Activated naive CD4-positive, alpha-beta T cell treated with anti-CD3 and anti-CD28 coated beads for 36 hours (primary cell): ENCODE data around the gene LZTR1. TPM values are rescaled to one million over a fixed set of nuclear protein-coding genes. Genes with fewer than 3 reads are reported as not detected.
A peak's percentile ranks its signal among the peaks of the same experiment; 100 is the strongest.
"Not testable (repeated sequence)": the region's sequence is repeated elsewhere in the genome, so short reads cannot be mapped to it uniquely, and the experiment has no call there.

ENCODE experiments used
- CTCF ChIA-PET: fragments of 350-600 bp; sonication (Branson Sonifier 250); formaldehyde crosslinking; loops from one replicate; lab custom pipeline; 2021; ENCODE audit warnings: antibody characterized with exemption; lab: Charles Lee
- DNase-seq: peaks from one replicate; pipeline ENCODE4 v3.0.0-alpha.2; 2020
- H3K27ac Mint-ChIP-seq: one replicate; pipeline ENCODE4 v1.8.0; 2021; ENCODE audit warnings: mild to moderate bottlenecking, mixed read lengths
- H3K27me3 Mint-ChIP-seq: one replicate; pipeline ENCODE4 v1.8.0; 2021; ENCODE audit warnings: low read depth, mixed read lengths
- H3K36me3 Mint-ChIP-seq: one replicate; pipeline ENCODE4 v1.8.0; 2021; ENCODE audit warnings: low read depth, mixed read lengths
- H3K4me1 Mint-ChIP-seq: one replicate; pipeline ENCODE4 v1.8.0; 2021; ENCODE audit warnings: low read depth, mixed read lengths
- H3K4me3 Mint-ChIP-seq: one replicate; pipeline ENCODE4 v1.8.0; 2021; ENCODE audit warnings: mild to moderate bottlenecking, moderate library complexity, mixed read lengths
- H3K9me3 Mint-ChIP-seq: one replicate; pipeline ENCODE4 v1.8.0; 2021; ENCODE audit warnings: mixed read lengths
- intact Hi-C: fragments of 100-400 bp; cut with micrococcal nuclease; formaldehyde crosslinking; loops from one replicate; pipeline ENCODE4 v1.15.1; 2023
- microRNA-seq: library from miRNA; unstranded; fragments of <30 nt; microRNA quantifications from one replicate; pipeline ENCODE4 v1.2.0, GENCODE V29; 2022; ENCODE audit warnings: borderline microRNAs expressed, borderline replicate concordance
- total RNA-seq, 2 experiments: library from RNA; stranded (reverse); gene quantifications; one replicate each; pipeline ENCODE4 v1.2.3, GENCODE V29; 2021

LZTR1 gene
- total RNA-seq, 2 experiments from 2014 or later = 23.1 to 27.4 TPM

DNA sequence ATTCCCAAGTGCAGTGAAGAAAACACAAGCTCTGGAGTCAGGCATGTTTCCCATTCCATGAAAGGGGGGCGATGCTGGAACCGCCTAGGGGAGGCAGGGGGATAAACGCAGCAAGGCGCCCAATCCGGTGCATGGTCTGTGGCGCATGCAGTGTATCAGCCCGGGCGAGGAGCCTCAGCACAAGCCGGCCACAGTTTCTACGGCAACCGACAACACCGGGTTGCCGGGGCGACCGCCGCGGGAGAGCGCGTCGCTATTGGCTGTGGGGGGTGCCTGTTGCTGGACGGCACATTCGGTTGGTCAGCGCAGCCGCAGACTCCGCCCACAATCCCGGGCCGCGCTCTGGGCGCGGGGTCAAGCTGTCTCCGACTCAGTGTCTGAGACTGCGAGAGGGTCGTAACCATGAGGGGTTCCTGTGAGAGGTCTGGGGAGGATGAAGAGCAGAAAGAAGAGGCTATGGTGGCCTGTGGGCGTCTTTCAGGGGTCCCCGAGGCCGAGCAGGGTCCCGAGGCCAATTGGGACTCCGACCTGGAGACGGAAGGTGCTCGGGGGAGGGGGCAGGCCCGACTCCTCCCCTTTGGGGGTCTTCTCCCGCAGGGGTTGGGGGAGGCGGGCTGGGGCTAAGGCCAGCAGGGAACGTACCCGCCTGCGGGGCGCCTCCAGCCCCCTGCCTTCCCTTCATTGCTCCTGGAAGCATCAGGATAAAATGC lies 63.6 kb downstream of the LZTR1 start, which contains the start of gene LRRC74B:
Gene LRRC74B (plus strand): TSS at position 362 of the 710 bp plus-strand sequence. CDS start 41 bp downstream, at position 403.
- intact Hi-C loops = no loop called here
- peaks cover 18% of the 10 kb centered on the region for H3K4me1 Mint-ChIP-seq
- peak within 1 kb of the TSS; percentile 53 for H3K4me3 Mint-ChIP-seq
- H3K9me3 Mint-ChIP-seq = no peaks in the 10 kb centered on the region
- CTCF ChIA-PET = interaction anchor here (0.6 kb wide), 1 partner anchor 26 kb away, joined by 3 read pairs; no protein-coding TSS in a partner anchor
- peaks cover 12% of the 10 kb centered on the region for H3K27me3 Mint-ChIP-seq
- H3K36me3 Mint-ChIP-seq = no peaks in the 10 kb centered on the region
- DNase-seq = peak; percentile 76
- no peak within 1 kb of the TSS for H3K27ac Mint-ChIP-seq

GRCh38 chr22:21047035-21047661 lies 65.1 kb downstream of the LZTR1 start:
- Mint-ChIP-seq H3K9me3 (no peaks in the 10 kb centered on the region), H3K27ac (no peak overlapping the region), H3K36me3 (no peaks in the 10 kb centered on the region), H3K4me3 (no peak overlapping the region), H3K27me3 (peaks cover 12% of the 10 kb centered on the region), H3K4me1 (peaks cover 18% of the 10 kb centered on the region)
- DNase-seq = no peak
- CTCF ChIA-PET = interaction anchor here (0.6 kb wide), 1 partner anchor 307 kb away, joined by 3 read pairs; no protein-coding TSS in a partner anchor
- intact Hi-C loops = no loop called here

DNA sequence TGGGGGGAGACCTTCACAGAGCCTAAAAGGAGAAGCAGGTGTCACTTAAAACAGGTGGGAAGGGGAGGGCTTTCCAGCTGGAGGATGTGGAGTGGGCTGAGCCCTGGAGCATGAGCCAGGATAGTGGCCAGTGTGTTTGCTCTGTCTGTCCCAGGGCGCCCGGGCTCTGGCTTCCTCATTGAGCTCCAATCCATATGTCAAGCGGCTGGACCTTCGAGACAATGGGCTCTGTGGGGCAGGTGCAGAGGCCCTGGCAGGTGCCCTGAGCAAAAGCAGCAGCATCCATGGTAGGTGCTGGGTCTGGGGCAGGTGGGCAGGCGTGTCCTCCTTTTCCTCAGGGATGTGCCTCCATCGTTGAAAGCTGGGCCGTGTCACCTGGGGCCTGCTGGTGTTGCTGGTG lies 65.6 kb downstream of the LZTR1 start:
- Mint-ChIP-seq H3K9me3 (no peaks in the 10 kb centered on the region), H3K27ac (no peak overlapping the region), H3K4me1 (peaks cover 18% of the 10 kb centered on the region), H3K36me3 (no peaks in the 10 kb centered on the region), H3K27me3 (peaks cover 12% of the 10 kb centered on the region), H3K4me3 (no peak overlapping the region)
- intact Hi-C loops = no loop called here
- CTCF ChIA-PET = interaction anchor here (0.6 kb wide), 1 partner anchor 307 kb away, joined by 3 read pairs; no protein-coding TSS in a partner anchor
- DNase-seq = no peak

- CTCF ChIA-PET, H3K9me3 Mint-ChIP-seq, H3K36me3 Mint-ChIP-seq, DNase-seq, H3K27ac Mint-ChIP-seq, intact Hi-C loops, H3K4me3 Mint-ChIP-seq, H3K27me3 Mint-ChIP-seq: not testable (repeated sequence)
- peaks cover 15% of the 10 kb centered on the region for H3K4me1 Mint-ChIP-seq
Observed at GRCh38 chr22:21048448-21048847, 66.4 kb downstream of the LZTR1 start.

Small RNA genes within 50 kb of the gene (microRNA-seq; reads per million reads assigned to microRNA genes)
- gene MIR649 = not detected

Other genes starting within 250 kb of the LZTR1 start
- gene SERPIND1, start 208.2 kb upstream of the LZTR1 start, total RNA-seq = not detected
- 10 to 100 TPM; 55.0 to 63.7 TPM for gene PI4KA, start 123.5 kb upstream of the LZTR1 start, total RNA-seq
- gene SNAP29, start 123.3 kb upstream of the LZTR1 start, total RNA-seq = 10 to 100 TPM; 22.1 to 24.2 TPM
- 10 to 100 TPM; 60.5 to 62.2 TPM for gene CRKL, start 64.9 kb upstream of the LZTR1 start, total RNA-seq
- under 1 TPM; 0.07 to 0.10 TPM for gene AIFM3, start 15.0 kb upstream of the LZTR1 start, total RNA-seq
- 10 to 100 TPM; 20.4 to 21.2 TPM for gene THAP7, start 19.8 kb downstream of the LZTR1 start, total RNA-seq
- under 1 TPM in 1 of 2 experiments, not detected in 1; 0.12 TPM for gene P2RX6, start 32.9 kb downstream of the LZTR1 start, total RNA-seq
- gene SLC7A4, start 50.3 kb downstream of the LZTR1 start, total RNA-seq = not detected
- gene LRRC74B, start 63.6 kb downstream of the LZTR1 start, total RNA-seq = not detected